Breast epithelium (tissue), 4 donors: ENCODE data around the gene CORO1C. TPM values are rescaled to one million over a fixed set of nuclear protein-coding genes. Genes with fewer than 3 reads are reported as not detected.

ENCODE experiments used
- DNase-seq, 2 donors: peaks; one replicate each; pipeline ENCODE4 v3.0.0-alpha.2; 2019; ENCODE audit warnings: low spot score in 2 of 2
- H3K27ac ChIP-seq, 2 donors: fragments of 200-600 bp; sonication (generic) in 1 of 2; one replicate each; pipeline ENCODE4 v1.5.1; 2016 to 2019; ENCODE audit warnings: mild to moderate bottlenecking in 1 of 2
- H3K27me3 ChIP-seq, 2 donors: fragments of 200-600 bp; sonication (generic) in 1 of 2; one replicate each; pipeline versions ENCODE4 v1.5.1 to v1.6.0; 2017 to 2019; ENCODE audit warnings: control low read depth in 1 of 2, mild to moderate bottlenecking in 1 of 2
- H3K36me3 ChIP-seq: fragments of 200-600 bp; one replicate; pipeline ENCODE4 v1.5.1; 2019
- H3K4me1 ChIP-seq, 2 donors: fragments of 200-600 bp; sonication (generic); one replicate each; pipeline ENCODE4 v1.5.1; 2016 to 2019; ENCODE audit warnings: control low read depth in 1 of 2
- H3K4me3 ChIP-seq, 3 donors: fragments of 200-600 bp; sonication (generic); 1 replicate in 2 of 3; 2 replicates in 1 of 3; pipeline ENCODE4 v1.5.1; 2016 to 2019; ENCODE audit warnings: mild to moderate bottlenecking in 3 of 3, moderate library complexity in 2 of 3
- H3K9me3 ChIP-seq, 2 donors: fragments of 200-600 bp; sonication (generic) in 1 of 2; one replicate each; pipeline ENCODE4 v1.5.1; 2016 to 2019; ENCODE audit warnings: control low read depth in 1 of 2
- CTCF ChIP-seq, 3 donors: fragments of 450-650 bp; IDR thresholded peaks; one replicate each; pipeline ENCODE4 v1.5.1; 2016 to 2017; ENCODE audit warnings: antibody characterized with exemption in 3 of 3, mild to moderate bottlenecking in 3 of 3, moderate library complexity in 3 of 3
- POLR2A ChIP-seq: fragments of 450-650 bp; IDR thresholded peaks from one replicate; pipeline ENCODE4 v1.6.1; 2016; ENCODE audit warnings: antibody characterized with exemption, mild to moderate bottlenecking, moderate library complexity
- POLR2AphosphoS5 ChIP-seq, 3 donors: sonication (generic); formaldehyde crosslinking; IDR thresholded peaks; one replicate each; pipeline ENCODE4 v1.6.1; 2017; ENCODE audit warnings: antibody characterized with exemption in 3 of 3
- intact Hi-C: fragments of 100-400 bp; cut with DNase I; formaldehyde crosslinking; loops from one replicate; pipeline ENCODE4 v1.15.1; 2023; ENCODE audit warnings: low total_unique reads
- total RNA-seq, 3 donors: library from RNA; depleted of rRNA; stranded (reverse); fragments of >200 nt; gene quantifications; one replicate each; pipeline ENCODE4 v1.1.0, GENCODE V29; 2016

The CORO1C gene
- total RNA-seq, 3 donors from 2014 or later: 121 to 155 (median 149) TPM

DNA sequence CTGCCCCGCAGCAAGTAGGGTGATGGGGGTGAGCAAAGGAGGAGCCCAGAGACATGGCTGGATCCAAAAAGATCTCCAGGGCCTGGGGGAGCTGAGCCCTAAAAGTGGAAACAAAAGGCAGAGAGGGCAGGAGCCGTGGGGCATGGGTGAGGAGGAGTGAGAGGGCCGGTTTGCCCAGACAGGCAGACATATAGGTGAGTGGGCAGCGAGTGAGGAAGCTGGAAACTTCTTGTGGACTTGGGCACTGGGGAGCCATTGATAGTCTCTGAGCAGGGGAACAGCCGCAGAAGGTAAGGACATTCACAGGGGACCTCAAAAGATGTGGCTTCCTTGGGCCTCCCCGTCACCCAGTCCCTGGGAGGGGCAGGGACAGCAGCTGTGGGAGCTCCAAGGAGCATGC lies 116.7 kb downstream of the CORO1C start:
- H3K27ac ChIP-seq: no peak overlapping the region
- intact Hi-C loops: loop anchor here (5.0 kb wide), 1 partner anchor 47 kb away; no protein-coding TSS in a partner anchor
- DNase-seq: no peak
- H3K4me1 ChIP-seq: no peaks in the 10 kb centered on the region
- H3K4me3 ChIP-seq: no peak overlapping the region
- H3K36me3 ChIP-seq: no peaks in the 10 kb centered on the region
- no peaks in the 10 kb centered on the region for H3K9me3 ChIP-seq
- no peak for TF ChIP-seq CTCF (IDR thresholded peaks at IDR 0.05)
- TF ChIP-seq POLR2AphosphoS5 (IDR thresholded peaks at IDR 0.05): no peak
- TF ChIP-seq POLR2A: no peak
- no peaks in the 10 kb centered on the region for H3K27me3 ChIP-seq

DNA sequence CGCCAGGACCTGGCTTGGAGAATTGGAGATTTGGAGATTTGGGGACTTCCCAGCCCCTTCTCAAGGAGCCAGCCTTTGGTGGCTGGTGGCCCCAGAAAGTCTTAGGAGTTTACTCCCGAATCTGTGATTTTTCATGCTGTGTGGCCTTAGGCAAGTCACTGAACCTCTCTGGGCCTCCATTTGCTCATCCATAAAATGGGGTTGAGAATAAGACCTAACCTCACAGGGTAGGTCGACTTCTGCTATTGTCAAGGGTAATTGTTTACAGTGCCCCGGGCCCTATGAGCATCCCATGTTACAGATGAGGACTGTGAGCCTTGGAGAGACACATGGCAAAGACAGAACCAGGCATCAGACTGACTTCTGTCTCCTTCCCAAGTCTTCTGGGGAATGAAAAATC lies 117.3 kb downstream of the CORO1C start:
- intact Hi-C loops: no loop called here
- no peaks in the 10 kb centered on the region for H3K4me1 ChIP-seq
- no peak for TF ChIP-seq POLR2A
- TF ChIP-seq CTCF (IDR thresholded peaks at IDR 0.05): no peak
- no peaks in the 10 kb centered on the region for H3K27me3 ChIP-seq
- H3K36me3 ChIP-seq: no peaks in the 10 kb centered on the region
- no peaks in the 10 kb centered on the region for H3K9me3 ChIP-seq
- H3K27ac ChIP-seq: no peak overlapping the region
- no peak for DNase-seq
- no peak overlapping the region for H3K4me3 ChIP-seq

DNA sequence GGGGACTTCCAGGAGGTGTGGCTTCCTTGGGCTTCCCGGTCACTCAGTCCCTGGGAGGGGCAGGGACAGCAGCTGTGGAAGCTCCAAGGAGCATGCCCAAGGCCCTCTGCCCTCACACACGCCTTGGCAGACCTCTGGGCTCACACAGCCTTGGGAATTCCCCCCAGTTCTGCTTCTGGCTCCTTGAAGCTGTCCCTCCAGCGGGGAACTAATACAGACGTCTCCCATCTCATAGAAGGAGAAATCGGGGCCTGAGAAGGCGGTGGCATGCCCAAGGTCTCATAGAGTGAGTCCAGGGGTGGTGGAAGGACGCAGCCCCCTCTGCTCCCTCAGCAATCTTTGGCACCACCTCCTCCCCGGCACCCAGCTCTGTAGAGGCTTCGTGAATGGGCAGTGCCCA lies 117.8 kb downstream of the CORO1C start:
- no peaks in the 10 kb centered on the region for H3K27me3 ChIP-seq
- peak overlapping the region in 1 of 2 donors; percentile 1 for H3K27ac ChIP-seq
- H3K36me3 ChIP-seq: no peaks in the 10 kb centered on the region
- no peak overlapping the region for H3K4me3 ChIP-seq
- no peak for DNase-seq
- intact Hi-C loops: no loop called here
- no peaks in the 10 kb centered on the region for H3K4me1 ChIP-seq
- TF ChIP-seq POLR2A (no peak), POLR2AphosphoS5 (IDR thresholded peaks at IDR 0.05) (no peak), CTCF (IDR thresholded peaks at IDR 0.05) (no peak)
- H3K9me3 ChIP-seq: no peaks in the 10 kb centered on the region

DNA sequence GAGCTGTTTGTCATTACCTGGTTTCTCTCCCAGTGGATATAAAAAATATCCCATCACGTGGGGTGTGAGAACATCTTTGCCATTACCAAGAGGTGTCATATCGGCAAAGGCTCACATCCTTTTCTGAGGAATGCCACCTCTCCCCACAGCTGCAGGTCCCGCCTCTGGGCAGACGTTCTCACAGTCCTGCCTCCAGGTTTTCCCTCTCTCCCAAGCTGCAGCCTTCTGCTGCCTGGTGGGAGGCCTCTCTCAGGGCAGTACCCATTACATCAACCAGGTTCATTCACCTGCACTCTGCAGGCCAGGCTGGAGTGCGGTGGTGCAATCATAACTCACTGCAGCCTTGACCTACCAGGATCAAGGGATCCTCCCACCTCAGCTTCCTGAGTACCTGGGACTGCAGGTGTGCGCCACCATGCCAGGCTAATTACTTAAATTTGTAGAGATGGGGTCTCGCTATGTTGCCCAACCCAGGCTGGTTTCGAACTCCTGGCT lies 118.5 kb downstream of the CORO1C start:
- Histone ChIP-seq H3K4me1 (no peaks in the 10 kb centered on the region), H3K27ac (no peak overlapping the region), H3K36me3 (no peaks in the 10 kb centered on the region), H3K4me3 (no peak overlapping the region), H3K9me3 (no peaks in the 10 kb centered on the region), H3K27me3 (no peaks in the 10 kb centered on the region)
- TF ChIP-seq POLR2A (no peak), POLR2AphosphoS5 (IDR thresholded peaks at IDR 0.05) (no peak), CTCF (IDR thresholded peaks at IDR 0.05) (no peak)
- DNase-seq: no peak
- intact Hi-C loops: no loop called here

DNA sequence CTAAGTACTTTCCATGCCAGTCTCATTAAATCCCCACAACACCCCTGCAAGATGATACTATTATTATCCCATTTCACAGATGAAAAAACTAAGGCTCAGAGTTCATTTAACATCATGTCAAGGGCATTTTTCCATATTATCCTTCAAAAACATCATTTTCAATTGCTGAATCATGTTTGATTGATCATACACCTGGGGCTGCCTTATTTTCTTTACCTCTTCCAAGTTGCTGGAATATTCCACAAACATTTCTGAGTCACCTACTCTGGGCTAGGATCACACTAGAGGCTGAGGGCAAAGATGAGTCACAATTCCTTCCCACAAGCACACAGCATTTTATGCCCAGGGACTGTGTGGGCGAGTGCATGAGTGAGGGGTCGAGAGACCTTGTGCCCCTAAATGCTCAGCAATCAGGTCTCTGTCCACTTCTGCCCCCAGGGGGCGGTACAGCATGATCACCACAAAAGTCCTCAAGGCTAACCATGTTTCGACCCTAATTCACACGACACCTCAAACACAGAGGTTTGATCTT lies 119.4 kb downstream of the CORO1C start:
- Histone ChIP-seq H3K27me3 (no peaks in the 10 kb centered on the region), H3K36me3 (no peaks in the 10 kb centered on the region), H3K27ac (no peak overlapping the region), H3K9me3 (no peaks in the 10 kb centered on the region), H3K4me3 (no peak overlapping the region), H3K4me1 (no peaks in the 10 kb centered on the region)
- intact Hi-C loops: no loop called here
- TF ChIP-seq POLR2A (no peak), POLR2AphosphoS5 (IDR thresholded peaks at IDR 0.05) (no peak), CTCF (IDR thresholded peaks at IDR 0.05) (no peak)
- no peak for DNase-seq
